ENCODE measurements around the gene CFD. TPM values are rescaled to one million over a fixed set of nuclear protein-coding genes. Genes with fewer than 3 reads are reported as not detected.

Gene CFD
- total and polyA plus RNA-seq, 4 donors: 4.5 to 20.2 (median 13.6) TPM

- peaks cover 0 to 7% (median 4%) of the 10 kb centered on the region in 4 donors for H3K4me1 ChIP-seq (ENCODE audit: control insufficient read depth in 4 of 4, insufficient read depth in 4 of 4, low read length in 3 of 4)
- DNase-seq (ENCODE audit: low spot score): no peak
- H3K27me3 ChIP-seq (ENCODE audit: control insufficient read depth in 4 of 4, insufficient read depth in 4 of 4, low read length in 3 of 4): no peaks in the 10 kb centered on the region
- peak overlapping the region; percentile 83 to 93 for H3K27ac ChIP-seq (ENCODE audit: low read depth in 1 of 2, low read length in 2 of 2)
- no peaks in the 10 kb centered on the region for H3K9me3 ChIP-seq (ENCODE audit: control insufficient read depth in 4 of 4, low read length in 3 of 4)
- WGBS: 5% methylated on average over 27 of the region's 27 CpGs
- H3K9ac ChIP-seq (ENCODE audit: low read depth in 1 of 2, low read length in 2 of 2): peak overlapping the region; percentile 75 to 80
- H3K4me3 ChIP-seq (ENCODE audit: low read depth in 1 of 3, low read length in 3 of 3): peak overlapping the region; percentile 57 to 91 (median 74)
- peaks cover 0 to 22% (median 7%) of the 10 kb centered on the region in 4 donors for H3K36me3 ChIP-seq (ENCODE audit: control insufficient read depth in 4 of 4, insufficient read depth in 3 of 4, low read depth in 1 of 4, low read length in 3 of 4)
- TF ChIP-seq, protein P1, sequence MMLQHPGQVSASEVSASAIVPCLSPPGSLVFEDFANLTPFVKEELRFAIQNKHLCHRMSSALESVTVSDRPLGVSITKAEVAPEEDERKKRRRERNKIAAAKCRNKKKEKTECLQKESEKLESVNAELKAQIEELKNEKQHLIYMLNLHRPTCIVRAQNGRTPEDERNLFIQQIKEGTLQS (IDR thresholded peaks at IDR 0.05): no peak
- TF ChIP-seq SP1 (IDR thresholded peaks at IDR 0.05) (no peak), NR2F2 (IDR thresholded peaks at IDR 0.05) (no peak), FOXA1 (IDR thresholded peaks at IDR 0.05) (no peak), HNF4A (conservative IDR thresholded peaks at IDR 0.05) (no peak), RXRA (IDR thresholded peaks at IDR 0.05) (no peak), EGR1 (IDR thresholded peaks at IDR 0.05; ENCODE audit: low read depth in 2 of 2) (no peak), REST (IDR thresholded peaks at IDR 0.05) (no peak), YY1 (IDR thresholded peaks at IDR 0.05) (no peak), HNF4G (IDR thresholded peaks at IDR 0.05) (no peak)
Measured at GRCh38 chr19:892243-892893, 32.9 kb downstream of the CFD start.

GRCh38 chr19:892894-893689, 33.6 kb downstream of the CFD start, which contains the start of the genes MED16 and RNU6-9:
Gene MED16, minus strand, starts transcription at chr19:893187. Its CDS starts 2,056 bp downstream, at chr19:891131.
Gene RNU6-9, plus strand, starts transcription at chr19:893484.
- no peaks in the 10 kb centered on the region for H3K9me3 ChIP-seq (ENCODE audit: control insufficient read depth in 4 of 4, low read length in 3 of 4)
- under 1% methylated on average over 68 of the region's 69 CpGs for WGBS
- peak within 1 kb of the TSS; percentile 74 to 91 (median 84) for H3K4me3 ChIP-seq (ENCODE audit: low read depth in 1 of 3, low read length in 3 of 3)
- H3K27me3 ChIP-seq (ENCODE audit: control insufficient read depth in 4 of 4, insufficient read depth in 4 of 4, low read length in 3 of 4): no peaks in the 10 kb centered on the region
- peak within 1 kb of the TSS; percentile 83 to 93 for H3K27ac ChIP-seq (ENCODE audit: low read depth in 1 of 2, low read length in 2 of 2)
- H3K36me3 ChIP-seq (ENCODE audit: control insufficient read depth in 4 of 4, insufficient read depth in 3 of 4, low read depth in 1 of 4, low read length in 3 of 4): peaks cover 0 to 17% (median 7%) of the 10 kb centered on the region in 4 donors
- H3K4me1 ChIP-seq (ENCODE audit: control insufficient read depth in 4 of 4, insufficient read depth in 4 of 4, low read length in 3 of 4): peaks cover 0 to 7% (median 4%) of the 10 kb centered on the region in 4 donors
- peak; percentile 88 for DNase-seq (ENCODE audit: low spot score)
- H3K9ac ChIP-seq (ENCODE audit: low read depth in 1 of 2, low read length in 2 of 2): peak within 1 kb of the TSS; percentile 77 to 82
- peak; percentile 20 to 28 for TF ChIP-seq HNF4A (conservative IDR thresholded peaks at IDR 0.05)
- no peak for TF ChIP-seq FOXA2 (IDR thresholded peaks at IDR 0.05)
- TF ChIP-seq TAF1 (conservative IDR thresholded peaks at IDR 0.05): no peak
- TF ChIP-seq NR2F2 (IDR thresholded peaks at IDR 0.05): peak; percentile 28
- peak; percentile 24 for TF ChIP-seq FOXA1 (IDR thresholded peaks at IDR 0.05)
- TF ChIP-seq YY1 (IDR thresholded peaks at IDR 0.05): peak; percentile 96
- TF ChIP-seq MAX (IDR thresholded peaks at IDR 0.05): no peak
- TF ChIP-seq SP1 (IDR thresholded peaks at IDR 0.05): peak; percentile 67
- no peak for TF ChIP-seq RXRA (IDR thresholded peaks at IDR 0.05)
- no peak for TF ChIP-seq HNF4G (IDR thresholded peaks at IDR 0.05)
- TF ChIP-seq, protein P1 (IDR thresholded peaks at IDR 0.05): peak; percentile 93
- peak in 1 of 2 donors; percentile 51 for TF ChIP-seq JUND (IDR thresholded peaks at IDR 0.05)
- TF ChIP-seq GABPA (IDR thresholded peaks at IDR 0.05 in 1 of 2, conservative IDR thresholded peaks at IDR 0.05 in 1 of 2): peak in 1 of 2 donors; percentile 40
- no peak for TF ChIP-seq REST (IDR thresholded peaks at IDR 0.05)
- TF ChIP-seq ZBTB33 (IDR thresholded peaks at IDR 0.05): no peak
- TF ChIP-seq EGR1 (IDR thresholded peaks at IDR 0.05; ENCODE audit: low read depth in 2 of 2): no peak
- TF ChIP-seq RAD21 (IDR thresholded peaks at IDR 0.05): no peak
